Smooth muscle cell of the brain vasculature (primary cell): Measurements from ENCODE around the gene S100A4.
"Not testable (repeated sequence)": the region's sequence is repeated elsewhere in the genome, so short reads cannot be mapped to it uniquely, and the experiment has no call there.

Source experiments
- DNase-seq: peaks from one replicate; pipeline ENCODE4 v3.0.0-alpha.2; 2012; ENCODE audit warnings: low read depth, low spot score

The S100A4 gene

GRCh38 chr1:153567621-153568366, 22.2 kb upstream of the S100A4 start:
- DNase-seq = no peak

DNA sequence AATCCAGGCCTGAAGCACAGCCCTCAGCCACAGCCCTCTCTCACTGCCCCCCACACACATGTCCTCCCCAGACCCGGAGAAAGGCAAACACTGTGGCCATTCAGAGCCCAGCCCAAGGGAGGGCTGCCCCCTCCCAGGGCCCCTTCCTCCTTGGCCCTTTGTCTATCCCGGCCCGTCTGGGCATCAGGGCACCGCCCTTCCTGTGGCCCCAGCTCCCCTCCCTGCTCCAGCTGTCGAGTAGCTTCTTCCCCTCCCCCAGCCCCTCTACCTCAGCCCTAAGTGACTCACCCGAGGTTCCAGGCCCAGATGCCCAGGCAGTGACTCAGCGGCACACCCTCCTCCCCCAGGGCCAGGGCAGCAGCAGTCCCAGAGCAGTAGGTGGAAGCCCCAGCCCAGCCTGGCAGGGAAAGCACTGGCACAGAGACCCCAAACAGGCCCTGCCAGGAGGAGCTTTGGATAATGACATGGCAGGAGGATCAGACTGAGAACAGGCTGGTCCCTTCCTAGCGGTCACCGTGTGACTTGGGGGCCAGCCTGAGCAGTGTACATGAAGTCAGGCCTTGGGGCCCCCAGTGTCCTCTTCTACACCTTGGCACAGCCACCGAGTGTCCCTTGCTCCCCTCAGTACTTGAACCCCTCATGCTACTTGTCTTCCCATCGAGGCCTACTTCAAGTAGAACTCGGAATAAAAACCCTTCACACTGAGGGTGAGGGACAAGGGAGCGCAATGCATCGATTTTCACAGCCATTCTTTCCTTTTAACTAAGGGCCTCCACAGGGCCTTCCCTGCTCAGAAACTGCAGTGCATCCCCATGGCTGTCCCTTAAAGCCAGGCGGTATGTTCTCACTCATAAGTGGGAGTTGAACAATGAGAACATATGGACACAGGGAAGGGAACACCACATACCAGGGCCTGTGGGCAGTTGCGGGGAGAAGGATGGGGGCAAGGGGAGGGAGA, 21.1 kb upstream of the S100A4 start:
- peak; percentile 88 for DNase-seq

- no peak for DNase-seq
These were observed 20.1 kb upstream of the S100A4 start, which contains the start of gene S100A2 for GRCh38 chr1:153565529-153566374. Gene S100A2, minus strand, starts transcription at chr1:153565844. Its CDS starts 1,967 bp downstream, at chr1:153563877.

DNA sequence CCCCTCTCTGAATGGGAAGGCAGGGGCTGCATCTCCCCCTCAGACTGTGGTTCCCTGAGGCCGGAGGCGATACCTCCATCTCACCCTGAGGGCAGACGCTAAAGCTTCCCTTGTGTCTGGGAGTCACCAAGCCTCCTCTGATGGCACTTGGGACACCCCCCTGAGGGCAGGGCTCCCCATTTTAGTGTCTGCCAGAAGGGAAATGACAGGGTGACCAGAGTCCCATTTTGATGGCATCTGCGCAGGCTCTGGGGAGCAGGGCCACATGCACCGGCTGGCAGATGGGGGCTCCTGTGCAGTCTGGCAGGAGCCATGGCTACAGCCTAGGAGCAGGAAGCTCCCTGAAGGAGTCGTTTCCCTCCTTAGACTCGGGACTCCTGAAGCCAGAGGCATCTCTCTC, 18.4 kb upstream of the S100A4 start:
- no peak for DNase-seq

DNA sequence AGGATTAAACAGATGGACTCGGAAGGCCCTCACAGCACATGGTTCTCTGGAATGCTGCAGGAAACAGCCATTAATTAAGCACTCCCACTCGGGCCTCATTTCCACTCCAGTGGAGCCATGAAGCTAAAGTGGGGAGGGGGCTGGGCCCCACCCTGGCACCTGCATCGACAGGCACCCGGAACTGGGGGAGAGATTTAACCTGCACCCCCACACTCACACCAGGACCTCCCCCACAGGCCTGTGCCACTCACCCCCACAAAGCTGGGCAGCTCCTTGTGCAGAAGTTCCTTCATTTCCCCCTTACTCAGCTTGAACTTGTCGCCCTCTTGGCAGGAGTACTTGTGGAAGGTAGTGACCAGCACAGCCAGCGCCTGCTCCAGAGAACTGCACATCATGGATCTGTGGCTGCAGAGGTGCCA, 17.9 kb upstream of the S100A4 start:
- no peak for DNase-seq

- DNase-seq = not testable (repeated sequence)
These were observed 16.4 kb upstream of the S100A4 start for GRCh38 chr1:153562021-153562420.

DNA sequence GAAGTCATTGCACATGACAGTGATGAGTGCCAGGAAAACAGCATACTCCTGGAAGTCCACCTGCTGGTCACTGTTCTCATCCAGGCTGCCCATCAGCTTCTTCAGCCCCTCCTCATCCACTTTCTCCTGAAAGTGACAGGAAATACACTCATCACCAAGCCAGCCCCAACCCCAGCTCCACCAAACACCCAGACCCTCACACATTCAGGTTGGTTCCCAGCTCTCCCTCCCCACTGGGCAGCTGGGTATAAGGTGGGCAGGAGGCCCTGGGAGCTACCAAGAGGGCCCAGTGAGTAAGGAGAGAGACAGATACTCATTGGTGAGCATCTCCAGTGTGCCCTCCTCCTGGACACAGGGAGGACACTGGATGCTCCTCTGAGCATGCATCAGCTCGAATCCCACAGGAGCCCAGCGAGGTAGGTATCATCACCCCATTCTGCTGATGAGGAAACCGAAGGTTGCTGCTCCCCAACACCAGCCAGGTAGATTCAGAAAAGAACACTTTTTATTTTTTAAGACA, 15.9 kb upstream of the S100A4 start:
- DNase-seq = no peak

GRCh38 chr1:153560771-153561465, 15.3 kb upstream of the S100A4 start:
- DNase-seq = no peak

- DNase-seq = no peak
These were observed 14.6 kb upstream of the S100A4 start for GRCh38 chr1:153560241-153560640.

- DNase-seq = no peak
These were observed 12.3 kb upstream of the S100A4 start for GRCh38 chr1:153557877-153558276.

GRCh38 chr1:153556348-153556747, 10.7 kb upstream of the S100A4 start:
- no peak for DNase-seq

GRCh38 chr1:153553830-153554541, 8.4 kb upstream of the S100A4 start:
- DNase-seq = no peak

GRCh38 chr1:153553096-153553495, 7.5 kb upstream of the S100A4 start:
- no peak for DNase-seq

- DNase-seq = no peak
These were observed 6.7 kb upstream of the S100A4 start for GRCh38 chr1:153552335-153552734.

- no peak for DNase-seq
These were observed 5.4 kb upstream of the S100A4 start for GRCh38 chr1:153550827-153551500.

DNA sequence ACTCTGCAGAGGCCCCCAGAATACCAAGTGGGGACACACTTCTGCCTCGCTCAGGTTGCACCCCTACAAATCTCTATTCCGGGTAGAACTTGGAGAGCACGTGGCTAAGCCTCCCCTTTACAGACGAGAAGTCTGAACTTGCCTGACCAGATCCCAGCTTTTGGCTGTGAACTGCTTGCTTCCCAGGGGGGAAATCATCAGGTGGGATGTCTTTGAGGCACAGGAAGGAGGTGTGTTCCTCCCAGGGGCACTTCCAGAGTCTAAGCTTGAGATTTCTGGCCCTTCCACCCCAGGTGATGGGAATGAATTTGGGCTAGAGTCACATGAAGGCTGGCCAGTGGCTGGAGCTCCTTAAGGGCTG, 4.8 kb upstream of the S100A4 start:
- DNase-seq = no peak

- no peak for DNase-seq
These were observed 4.3 kb upstream of the S100A4 start for GRCh38 chr1:153549741-153550397.

GRCh38 chr1:153548722-153549688, 3.4 kb upstream of the S100A4 start, which contains the start of gene S100A3:
Gene S100A3, minus strand, starts transcription at chr1:153549258. Its CDS starts 773 bp downstream, at chr1:153548485.
- no peak for DNase-seq
